NCI-H128 (cell line): ENCODE results near the gene HLA-B.

Experiments
- DNase-seq: peaks from one replicate; lab custom pipeline; 2025; ENCODE audit not compliant: unreplicated experiment; lab: John Stamatoyannopoulos, UW

Gene HLA-B

GRCh38 chr6:31308050-31308844, 48.7 kb downstream of the HLA-B start:
- no peak for DNase-seq

GRCh38 chr6:31307669-31308049, 49.3 kb downstream of the HLA-B start:
- DNase-seq = no peak

- no peak for DNase-seq
These were observed 51.2 kb downstream of the HLA-B start for GRCh38 chr6:31305703-31306219.

- DNase-seq = no peak
These were observed 52.3 kb downstream of the HLA-B start for GRCh38 chr6:31304683-31305082.
